HEK293 (cell line): ENCODE results near the gene P4HA1.

Source experiments
- CTCF ChIA-PET: fragments of 350-600 bp; formaldehyde crosslinking; extraction: SDS; loops from one replicate; lab custom pipeline; 2021; ENCODE audit warnings: antibody characterized with exemption; lab: Yijun Ruan, JAX
- POLR2A ChIA-PET: fragments of 300-600 bp; formaldehyde crosslinking; extraction: SDS; loops from one replicate; lab custom pipeline; 2020; ENCODE audit warnings: antibody characterized with exemption, inconsistent platforms; lab: Yijun Ruan, JAX
- H3K27ac ChIP-seq: fragments of 200-500 bp; sonication (Bioruptor generic); 2 replicates; pipeline ENCODE4 v1.5.1; 2014; ENCODE audit warnings: low read depth, low read length, control low read depth, inconsistent platforms; ENCODE audit errors: extremely low read depth
- H3K36me3 ChIP-seq, 2 experiments: fragments of 200-500 bp in 1 of 2; sonication (Bioruptor generic) in 1 of 2; 1 replicate in 1 of 2; 2 replicates in 1 of 2; pipeline ENCODE4 v1.5.1; 2014 to 2017; ENCODE audit warnings: inconsistent platforms in 2 of 2, low read length in 2 of 2; ENCODE audit not compliant: control insufficient read depth in 2 of 2, insufficient read depth in 1 of 2
- H3K4me1 ChIP-seq: fragments of 200-500 bp; sonication (Bioruptor generic); 2 replicates; pipeline ENCODE4 v1.5.1; 2014; ENCODE audit warnings: mild to moderate bottlenecking, low read length, inconsistent platforms; ENCODE audit not compliant: control insufficient read depth, insufficient read depth
- H3K4me3 ChIP-seq: 2 replicates; pipeline ENCODE4 v1.5.1; 2011; ENCODE audit warnings: low read depth, mild to moderate bottlenecking, control low read depth, low read length, moderate library complexity
- H3K9me3 ChIP-seq: fragments of 200-500 bp; sonication (Bioruptor generic); 2 replicates; pipeline ENCODE4 v1.5.1; 2014; ENCODE audit warnings: low read depth, low read length, inconsistent platforms; ENCODE audit not compliant: control insufficient read depth, insufficient read depth
- GLIS1 ChIP-seq: fragments of 450-650 bp; formaldehyde crosslinking; IDR thresholded peaks from 2 replicates; pipeline ENCODE4 v1.5.1; 2016; ENCODE audit warnings: missing biosample characterization, missing genetic modification characterization
- SCRT2 ChIP-seq: fragments of 450-650 bp; formaldehyde crosslinking; IDR thresholded peaks from 2 replicates; pipeline ENCODE4 v1.5.1; 2016; ENCODE audit warnings: missing biosample characterization, missing genetic modification characterization
- SP2 ChIP-seq: fragments of 450-650 bp; formaldehyde crosslinking; IDR thresholded peaks from 2 replicates; pipeline ENCODE4 v1.5.1; 2016; ENCODE audit warnings: missing biosample characterization, missing genetic modification characterization
- ZFP3 ChIP-seq: fragments of 450-650 bp; formaldehyde crosslinking; IDR thresholded peaks from 2 replicates; pipeline ENCODE4 v1.5.1; 2016; ENCODE audit warnings: low read depth, missing biosample characterization, missing genetic modification characterization
- ZNF16 ChIP-seq: fragments of 450-650 bp; formaldehyde crosslinking; IDR thresholded peaks from 2 replicates; pipeline ENCODE4 v1.5.1; 2016; ENCODE audit warnings: low read depth, missing biosample characterization, missing genetic modification characterization
- ZNF169 ChIP-seq: fragments of 450-650 bp; formaldehyde crosslinking; IDR thresholded peaks from 2 replicates; pipeline ENCODE4 v1.5.1; 2016; ENCODE audit warnings: missing biosample characterization, missing genetic modification characterization
- ZNF211 ChIP-seq: fragments of 450-650 bp; formaldehyde crosslinking; IDR thresholded peaks from 2 replicates; pipeline ENCODE4 v1.5.1; 2016; ENCODE audit warnings: low read depth, missing biosample characterization, missing genetic modification characterization
- ZNF548 ChIP-seq: fragments of 450-650 bp; formaldehyde crosslinking; IDR thresholded peaks from 2 replicates; pipeline ENCODE4 v1.5.1; 2016; ENCODE audit warnings: missing biosample characterization, missing genetic modification characterization
- ZNF555 ChIP-seq: fragments of 450-650 bp; formaldehyde crosslinking; conservative IDR thresholded peaks from 2 replicates; pipeline ENCODE4 v1.5.1; 2017; ENCODE audit warnings: missing biosample characterization, mild to moderate bottlenecking, missing genetic modification characterization, inconsistent platforms
- ZNF621 ChIP-seq: fragments of 450-650 bp; formaldehyde crosslinking; IDR thresholded peaks from 2 replicates; pipeline ENCODE4 v1.5.1; 2017; ENCODE audit warnings: missing biosample characterization, missing genetic modification characterization
- ZNF76 ChIP-seq: fragments of 450-650 bp; formaldehyde crosslinking; IDR thresholded peaks from 2 replicates; pipeline ENCODE4; 2016; ENCODE audit warnings: low read depth, missing biosample characterization, missing genetic modification characterization, borderline replicate concordance
- TF ChIP-seq, protein P1 (sequence below): fragments of 450-650 bp; formaldehyde crosslinking; IDR thresholded peaks from 2 replicates; pipeline ENCODE4 v1.5.1; 2016; ENCODE audit warnings: missing biosample characterization, missing genetic modification characterization
- TF ChIP-seq, protein P2 (sequence below): fragments of 450-650 bp; formaldehyde crosslinking; IDR thresholded peaks from 2 replicates; pipeline ENCODE4 v1.5.1; 2016; ENCODE audit warnings: missing biosample characterization, missing genetic modification characterization
- TF ChIP-seq, protein P3 (sequence below): fragments of 450-650 bp; formaldehyde crosslinking; IDR thresholded peaks from 2 replicates; pipeline ENCODE4 v1.5.1; 2016; ENCODE audit warnings: missing biosample characterization, missing genetic modification characterization
- TF ChIP-seq, protein P4 (sequence below): fragments of 450-650 bp; formaldehyde crosslinking; IDR thresholded peaks from 2 replicates; pipeline ENCODE4 v1.5.1; 2016; ENCODE audit warnings: missing biosample characterization, missing genetic modification characterization
- TF ChIP-seq, protein P5 (sequence below): fragments of 450-650 bp; formaldehyde crosslinking; IDR thresholded peaks from 2 replicates; pipeline ENCODE4 v1.5.1; 2016; ENCODE audit warnings: missing biosample characterization, missing genetic modification characterization, borderline replicate concordance
- TF ChIP-seq, protein P6 (sequence below): fragments of 450-650 bp; IDR thresholded peaks from 2 replicates; pipeline ENCODE4 v1.5.1; 2018; ENCODE audit warnings: missing biosample characterization, missing genetic modification characterization

Gene P4HA1

DNA sequence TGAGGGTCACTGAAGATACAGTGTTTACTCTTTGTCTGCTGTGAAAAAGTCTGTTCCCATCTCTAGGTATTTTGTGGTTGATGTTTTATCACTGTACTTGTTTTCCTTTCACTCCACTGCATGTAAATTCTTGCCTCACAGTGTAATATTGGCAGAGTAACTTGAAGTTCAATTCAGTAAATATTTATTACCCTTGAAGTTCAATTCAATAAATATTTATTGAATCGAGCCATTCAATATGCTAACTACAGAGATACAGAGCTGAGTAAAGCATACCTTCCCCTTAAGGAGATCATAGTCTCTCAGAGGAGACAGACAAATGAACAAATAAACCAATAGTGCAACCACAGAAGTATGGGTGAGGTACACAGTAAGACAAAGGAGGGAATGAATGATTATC lies 22.8 kb upstream of the P4HA1 start:
- peaks cover 10 to 23% of the 10 kb centered on the region in 2 experiments; a peak in 2 of 3 replicates for H3K36me3 ChIP-seq

More for the DNA sequence above, 22.8 kb upstream of the P4HA1 start:
- no peak for TF ChIP-seq ZNF621
- TF ChIP-seq, protein P1, sequence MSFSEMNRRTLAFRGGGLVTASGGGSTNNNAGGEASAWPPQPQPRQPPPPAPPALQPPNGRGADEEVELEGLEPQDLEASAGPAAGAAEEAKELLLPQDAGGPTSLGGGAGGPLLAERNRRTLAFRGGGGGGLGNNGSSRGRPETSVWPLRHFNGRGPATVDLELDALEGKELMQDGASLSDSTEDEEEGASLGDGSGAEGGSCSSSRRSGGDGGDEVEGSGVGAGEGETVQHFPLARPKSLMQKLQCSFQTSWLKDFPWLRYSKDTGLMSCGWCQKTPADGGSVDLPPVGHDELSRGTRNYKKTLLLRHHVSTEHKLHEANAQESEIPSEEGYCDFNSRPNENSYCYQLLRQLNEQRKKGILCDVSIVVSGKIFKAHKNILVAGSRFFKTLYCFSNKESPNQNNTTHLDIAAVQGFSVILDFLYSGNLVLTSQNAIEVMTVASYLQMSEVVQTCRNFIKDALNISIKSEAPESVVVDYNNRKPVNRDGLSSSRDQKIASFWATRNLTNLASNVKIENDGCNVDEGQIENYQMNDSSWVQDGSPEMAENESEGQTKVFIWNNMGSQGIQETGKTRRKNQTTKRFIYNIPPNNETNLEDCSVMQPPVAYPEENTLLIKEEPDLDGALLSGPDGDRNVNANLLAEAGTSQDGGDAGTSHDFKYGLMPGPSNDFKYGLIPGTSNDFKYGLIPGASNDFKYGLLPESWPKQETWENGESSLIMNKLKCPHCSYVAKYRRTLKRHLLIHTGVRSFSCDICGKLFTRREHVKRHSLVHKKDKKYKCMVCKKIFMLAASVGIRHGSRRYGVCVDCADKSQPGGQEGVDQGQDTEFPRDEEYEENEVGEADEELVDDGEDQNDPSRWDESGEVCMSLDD = no peak
- TF ChIP-seq ZNF76 (tag by site-specific recombination) = no peak
- TF ChIP-seq ZNF548 (tag by site-specific recombination) = no peak
- TF ChIP-seq SCRT2 (tag by site-specific recombination) = no peak
- TF ChIP-seq, protein P2, sequence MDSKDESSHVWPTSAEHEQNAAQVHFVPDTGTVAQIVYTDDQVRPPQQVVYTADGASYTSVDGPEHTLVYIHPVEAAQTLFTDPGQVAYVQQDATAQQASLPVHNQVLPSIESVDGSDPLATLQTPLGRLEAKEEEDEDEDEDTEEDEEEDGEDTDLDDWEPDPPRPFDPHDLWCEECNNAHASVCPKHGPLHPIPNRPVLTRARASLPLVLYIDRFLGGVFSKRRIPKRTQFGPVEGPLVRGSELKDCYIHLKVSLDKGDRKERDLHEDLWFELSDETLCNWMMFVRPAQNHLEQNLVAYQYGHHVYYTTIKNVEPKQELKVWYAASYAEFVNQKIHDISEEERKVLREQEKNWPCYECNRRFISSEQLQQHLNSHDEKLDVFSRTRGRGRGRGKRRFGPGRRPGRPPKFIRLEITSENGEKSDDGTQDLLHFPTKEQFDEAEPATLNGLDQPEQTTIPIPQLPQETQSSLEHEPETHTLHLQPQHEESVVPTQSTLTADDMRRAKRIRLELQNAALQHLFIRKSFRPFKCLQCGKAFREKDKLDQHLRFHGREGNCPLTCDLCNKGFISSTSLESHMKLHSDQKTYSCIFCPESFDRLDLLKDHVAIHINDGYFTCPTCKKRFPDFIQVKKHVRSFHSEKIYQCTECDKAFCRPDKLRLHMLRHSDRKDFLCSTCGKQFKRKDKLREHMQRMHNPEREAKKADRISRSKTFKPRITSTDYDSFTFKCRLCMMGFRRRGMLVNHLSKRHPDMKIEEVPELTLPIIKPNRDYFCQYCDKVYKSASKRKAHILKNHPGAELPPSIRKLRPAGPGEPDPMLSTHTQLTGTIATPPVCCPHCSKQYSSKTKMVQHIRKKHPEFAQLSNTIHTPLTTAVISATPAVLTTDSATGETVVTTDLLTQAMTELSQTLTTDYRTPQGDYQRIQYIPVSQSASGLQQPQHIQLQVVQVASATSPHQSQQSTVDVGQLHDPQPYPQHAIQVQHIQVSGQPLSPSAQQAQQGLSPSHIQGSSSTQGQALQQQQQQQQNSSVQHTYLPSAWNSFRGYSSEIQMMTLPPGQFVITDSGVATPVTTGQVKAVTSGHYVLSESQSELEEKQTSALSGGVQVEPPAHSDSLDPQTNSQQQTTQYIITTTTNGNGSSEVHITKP (tag by site-specific recombination) = no peak
- no peak for TF ChIP-seq SP2 (tag by site-specific recombination)
- TF ChIP-seq ZNF555 (tag by site-specific recombination) = no peak
- no peak for TF ChIP-seq ZNF169 (tag by site-specific recombination)
- TF ChIP-seq, protein P3, sequence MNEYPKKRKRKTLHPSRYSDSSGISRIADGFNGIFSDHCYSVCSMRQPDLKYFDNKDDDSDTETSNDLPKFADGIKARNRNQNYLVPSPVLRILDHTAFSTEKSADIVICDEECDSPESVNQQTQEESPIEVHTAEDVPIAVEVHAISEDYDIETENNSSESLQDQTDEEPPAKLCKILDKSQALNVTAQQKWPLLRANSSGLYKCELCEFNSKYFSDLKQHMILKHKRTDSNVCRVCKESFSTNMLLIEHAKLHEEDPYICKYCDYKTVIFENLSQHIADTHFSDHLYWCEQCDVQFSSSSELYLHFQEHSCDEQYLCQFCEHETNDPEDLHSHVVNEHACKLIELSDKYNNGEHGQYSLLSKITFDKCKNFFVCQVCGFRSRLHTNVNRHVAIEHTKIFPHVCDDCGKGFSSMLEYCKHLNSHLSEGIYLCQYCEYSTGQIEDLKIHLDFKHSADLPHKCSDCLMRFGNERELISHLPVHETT (tag by site-specific recombination) = no peak
- TF ChIP-seq ZNF211 (tag by site-specific recombination) = no peak
- TF ChIP-seq, protein P4, sequence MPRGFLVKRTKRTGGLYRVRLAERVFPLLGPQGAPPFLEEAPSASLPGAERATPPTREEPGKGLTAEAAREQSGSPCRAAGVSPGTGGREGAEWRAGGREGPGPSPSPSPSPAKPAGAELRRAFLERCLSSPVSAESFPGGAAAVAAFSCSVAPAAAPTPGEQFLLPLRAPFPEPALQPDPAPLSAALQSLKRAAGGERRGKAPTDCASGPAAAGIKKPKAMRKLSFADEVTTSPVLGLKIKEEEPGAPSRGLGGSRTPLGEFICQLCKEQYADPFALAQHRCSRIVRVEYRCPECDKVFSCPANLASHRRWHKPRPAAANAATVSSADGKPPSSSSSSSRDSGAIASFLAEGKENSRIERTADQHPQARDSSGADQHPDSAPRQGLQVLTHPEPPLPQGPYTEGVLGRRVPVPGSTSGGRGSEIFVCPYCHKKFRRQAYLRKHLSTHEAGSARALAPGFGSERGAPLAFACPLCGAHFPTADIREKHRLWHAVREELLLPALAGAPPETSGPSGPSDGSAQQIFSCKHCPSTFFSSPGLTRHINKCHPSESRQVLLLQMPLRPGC = no peak
- no peak for TF ChIP-seq GLIS1 (tag by site-specific recombination)
- no peak for TF ChIP-seq ZFP3
- TF ChIP-seq ZNF16 (tag by site-specific recombination) = no peak
- TF ChIP-seq, protein P5, sequence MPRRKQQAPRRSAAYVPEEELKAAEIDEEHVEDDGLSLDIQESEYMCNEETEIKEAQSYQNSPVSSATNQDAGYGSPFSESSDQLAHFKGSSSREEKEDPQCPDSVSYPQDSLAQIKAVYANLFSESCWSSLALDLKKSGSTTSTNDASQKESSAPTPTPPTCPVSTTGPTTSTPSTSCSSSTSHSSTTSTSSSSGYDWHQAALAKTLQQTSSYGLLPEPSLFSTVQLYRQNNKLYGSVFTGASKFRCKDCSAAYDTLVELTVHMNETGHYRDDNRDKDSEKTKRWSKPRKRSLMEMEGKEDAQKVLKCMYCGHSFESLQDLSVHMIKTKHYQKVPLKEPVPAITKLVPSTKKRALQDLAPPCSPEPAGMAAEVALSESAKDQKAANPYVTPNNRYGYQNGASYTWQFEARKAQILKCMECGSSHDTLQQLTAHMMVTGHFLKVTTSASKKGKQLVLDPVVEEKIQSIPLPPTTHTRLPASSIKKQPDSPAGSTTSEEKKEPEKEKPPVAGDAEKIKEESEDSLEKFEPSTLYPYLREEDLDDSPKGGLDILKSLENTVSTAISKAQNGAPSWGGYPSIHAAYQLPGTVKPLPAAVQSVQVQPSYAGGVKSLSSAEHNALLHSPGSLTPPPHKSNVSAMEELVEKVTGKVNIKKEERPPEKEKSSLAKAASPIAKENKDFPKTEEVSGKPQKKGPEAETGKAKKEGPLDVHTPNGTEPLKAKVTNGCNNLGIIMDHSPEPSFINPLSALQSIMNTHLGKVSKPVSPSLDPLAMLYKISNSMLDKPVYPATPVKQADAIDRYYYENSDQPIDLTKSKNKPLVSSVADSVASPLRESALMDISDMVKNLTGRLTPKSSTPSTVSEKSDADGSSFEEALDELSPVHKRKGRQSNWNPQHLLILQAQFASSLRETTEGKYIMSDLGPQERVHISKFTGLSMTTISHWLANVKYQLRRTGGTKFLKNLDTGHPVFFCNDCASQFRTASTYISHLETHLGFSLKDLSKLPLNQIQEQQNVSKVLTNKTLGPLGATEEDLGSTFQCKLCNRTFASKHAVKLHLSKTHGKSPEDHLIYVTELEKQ = no peak
- TF ChIP-seq, protein P6, sequence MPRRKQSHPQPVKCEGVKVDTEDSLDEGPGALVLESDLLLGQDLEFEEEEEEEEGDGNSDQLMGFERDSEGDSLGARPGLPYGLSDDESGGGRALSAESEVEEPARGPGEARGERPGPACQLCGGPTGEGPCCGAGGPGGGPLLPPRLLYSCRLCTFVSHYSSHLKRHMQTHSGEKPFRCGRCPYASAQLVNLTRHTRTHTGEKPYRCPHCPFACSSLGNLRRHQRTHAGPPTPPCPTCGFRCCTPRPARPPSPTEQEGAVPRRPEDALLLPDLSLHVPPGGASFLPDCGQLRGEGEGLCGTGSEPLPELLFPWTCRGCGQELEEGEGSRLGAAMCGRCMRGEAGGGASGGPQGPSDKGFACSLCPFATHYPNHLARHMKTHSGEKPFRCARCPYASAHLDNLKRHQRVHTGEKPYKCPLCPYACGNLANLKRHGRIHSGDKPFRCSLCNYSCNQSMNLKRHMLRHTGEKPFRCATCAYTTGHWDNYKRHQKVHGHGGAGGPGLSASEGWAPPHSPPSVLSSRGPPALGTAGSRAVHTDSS (tag by site-specific recombination) = no peak
- POLR2A ChIA-PET = no interaction called here
- H3K27ac ChIP-seq = no peak overlapping the region
- CTCF ChIA-PET = no interaction called here
- no peaks in the 10 kb centered on the region for H3K4me1 ChIP-seq
- no peaks in the 10 kb centered on the region for H3K9me3 ChIP-seq
- H3K4me3 ChIP-seq = no peak overlapping the region
